Body of pancreas (tissue), 4 donors: ENCODE data around the gene STON1.

Experiments used
- CTCF ChIP-seq, 7 experiments: fragments of 450-650 bp in 4 of 7; fragments of 200-600 bp in 3 of 7; sonication (generic) in 3 of 7; IDR thresholded peaks; one replicate each; pipeline ENCODE4 v1.5.1; 2016 to 2019; ENCODE audit warnings: antibody characterized with exemption in 7 of 7
- POLR2A ChIP-seq, 3 donors: fragments of 450-650 bp; IDR thresholded peaks; one replicate each; pipeline ENCODE4 v1.6.1; 2016; ENCODE audit warnings: antibody characterized with exemption in 3 of 3, mild to moderate bottlenecking in 2 of 3

- no peak for TF ChIP-seq CTCF (IDR thresholded peaks at IDR 0.05)
- no peak for TF ChIP-seq POLR2A (IDR thresholded peaks at IDR 0.05)
Measured at GRCh38 chr2:48483916-48484315, 46.0 kb upstream of the STON1 start.
